BLaER1 treated with 17β-estradiol and CSF1 and Interleukin-3, amounts not matched to agents 10 nM and 100 nM (cell line): ENCODE measurements around the gene CCNA2.

ENCODE experiments used
- H3K27ac ChIP-seq, 11 experiments: shearing (Covaris generic); formaldehyde crosslinking; 2 replicates each; pipeline ENCODE4 v1.8.1; 2022
- H3K27me3 ChIP-seq, 11 experiments: shearing (Covaris generic); formaldehyde crosslinking; 2 replicates each; pipeline ENCODE4 v1.8.1; 2022
- H3K36me3 ChIP-seq, 11 experiments: shearing (Covaris generic); formaldehyde crosslinking; 2 replicates each; pipeline ENCODE4 v1.8.1; 2022
- H3K4me1 ChIP-seq, 10 experiments: shearing (Covaris generic); formaldehyde crosslinking; 2 replicates each; pipeline ENCODE4 v1.8.1; 2022
- H3K4me2 ChIP-seq, 11 experiments: shearing (Covaris generic); formaldehyde crosslinking; 2 replicates each; pipeline ENCODE4 v1.8.1; 2022
- H3K4me3 ChIP-seq, 10 experiments: shearing (Covaris generic); formaldehyde crosslinking; 2 replicates each; pipeline ENCODE4 v1.8.1; 2022
- H3K9ac ChIP-seq, 11 experiments: shearing (Covaris generic); formaldehyde crosslinking; 2 replicates each; pipeline ENCODE4 v1.8.1; 2022
- H3K9me3 ChIP-seq, 11 experiments: shearing (Covaris generic); formaldehyde crosslinking; replicated peaks in 1 of 11; 2 replicates each; pipeline ENCODE4 v1.8.1; 2022
- H4K20me1 ChIP-seq, 11 experiments: shearing (Covaris generic); formaldehyde crosslinking; 2 replicates each; pipeline ENCODE4 v1.8.1; 2022
- Cebpa-rat ChIP-seq, 11 experiments: shearing (Covaris generic); IDR thresholded peaks; 2 replicates each; pipeline ENCODE4 v1.8.1; 2022

Gene CCNA2

DNA sequence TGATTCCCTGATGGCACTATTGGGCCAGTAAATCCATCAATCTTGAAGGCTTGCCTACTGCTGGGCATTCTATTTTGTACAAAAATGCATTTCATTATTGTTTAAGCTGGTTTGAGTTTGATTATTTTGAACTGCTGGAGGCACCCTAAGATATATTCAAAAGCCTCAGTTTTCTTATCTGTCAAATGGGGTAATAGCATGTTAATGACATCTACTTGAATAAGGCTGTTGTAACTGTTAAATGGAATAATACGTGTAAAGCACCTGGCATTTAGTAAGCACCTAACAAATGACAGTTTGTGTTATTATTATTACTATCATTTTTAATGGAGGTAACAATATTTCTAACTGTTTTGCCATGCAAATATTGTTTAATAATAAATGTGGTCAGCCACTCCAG lies 51.8 kb downstream of the CCNA2 start:
- no peak overlapping the region for H3K9ac ChIP-seq
- H3K27me3 ChIP-seq: no peaks in the 10 kb centered on the region
- H3K4me2 ChIP-seq: no peak overlapping the region
- no peak for TF ChIP-seq Cebpa-rat (IDR thresholded peaks at IDR 0.05)
- H3K27ac ChIP-seq: no peak overlapping the region
- no peaks in the 10 kb centered on the region for H4K20me1 ChIP-seq
- no peaks in the 10 kb centered on the region for H3K9me3 ChIP-seq
- no peak overlapping the region for H3K4me3 ChIP-seq
- peaks cover 0 to 4% (median 0%) of the 10 kb centered on the region in 10 experiments; a peak in 1 of 20 replicates for H3K4me1 ChIP-seq
- no peaks in the 10 kb centered on the region for H3K36me3 ChIP-seq

DNA sequence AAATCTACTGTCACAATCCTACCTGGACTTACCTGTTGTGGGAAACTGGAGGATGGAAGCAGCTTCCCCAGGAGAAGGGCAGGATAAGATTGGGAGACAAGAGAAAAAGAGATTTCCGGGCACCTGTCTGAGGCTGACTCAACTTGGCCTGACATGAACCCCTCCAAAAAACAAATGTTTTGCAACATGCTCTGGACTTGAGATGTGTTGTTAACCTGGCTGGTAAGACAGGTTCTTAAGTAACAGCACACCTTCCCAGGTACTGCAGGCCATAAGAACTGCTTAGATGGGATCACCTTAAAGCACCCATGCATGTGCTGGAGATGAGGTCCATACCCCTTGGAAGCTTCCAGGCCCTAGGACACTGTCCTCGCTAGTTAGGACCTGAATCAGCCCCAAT lies 54.3 kb downstream of the CCNA2 start:
- no peak overlapping the region for H3K9ac ChIP-seq
- no peaks in the 10 kb centered on the region for H4K20me1 ChIP-seq
- H3K4me2 ChIP-seq: no peak overlapping the region
- H3K27ac ChIP-seq: no peak overlapping the region
- peaks cover 8 to 12% (median 11%) of the 10 kb centered on the region in 11 experiments for H3K9me3 ChIP-seq
- H3K4me3 ChIP-seq: no peak overlapping the region
- no peaks in the 10 kb centered on the region for H3K4me1 ChIP-seq
- H3K36me3 ChIP-seq: no peaks in the 10 kb centered on the region
- no peaks in the 10 kb centered on the region for H3K27me3 ChIP-seq
- no peak for TF ChIP-seq Cebpa-rat (IDR thresholded peaks at IDR 0.05)

DNA sequence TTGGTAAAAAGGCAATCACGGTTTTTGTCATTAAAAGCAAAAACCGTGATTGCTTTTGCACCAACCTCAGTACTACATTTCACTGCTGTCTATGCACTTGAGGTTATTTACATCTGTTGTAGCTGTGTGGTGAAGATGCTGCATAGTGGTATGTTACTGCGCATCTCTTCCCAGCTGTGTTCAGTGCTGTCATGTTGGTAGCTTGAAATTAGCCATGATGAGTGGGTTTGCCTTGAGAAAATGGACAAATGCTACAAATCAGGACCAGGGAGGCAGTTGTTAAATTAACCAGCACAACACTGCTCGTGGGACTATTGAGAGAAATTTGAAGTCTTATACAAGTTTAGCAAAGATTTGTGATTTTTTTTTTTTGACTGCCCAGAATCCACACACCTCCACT lies 56.5 kb downstream of the CCNA2 start:
- Histone ChIP-seq H4K20me1 (no peaks in the 10 kb centered on the region), H3K4me3 (no peak overlapping the region), H3K9ac (no peak overlapping the region), H3K4me2 (no peak overlapping the region), H3K27me3 (no peaks in the 10 kb centered on the region), H3K4me1 (no peaks in the 10 kb centered on the region), H3K36me3 (no peaks in the 10 kb centered on the region), H3K27ac (no peak overlapping the region), H3K9me3 (peaks cover 8 to 16% (median 11%) of the 10 kb centered on the region in 11 experiments)
- TF ChIP-seq Cebpa-rat (IDR thresholded peaks at IDR 0.05): no peak
